HTR-8/SVneo (cell line): ENCODE results near the gene OSBPL10.
A peak's percentile ranks its signal among the peaks of the same experiment; 100 is the strongest.

Experiments used
- DNase-seq: peaks from one replicate; pipeline ENCODE4 v3.0.0; 2011; ENCODE audit warnings: low spot score, mixed read lengths; ENCODE audit not compliant: insufficient read length
- FAIRE-seq: peaks from 2 replicates; lab custom pipeline; 2011; peaks lifted over from hg19 to GRCh38; lab: Jason Lieb, UNC

OSBPL10 gene

DNA sequence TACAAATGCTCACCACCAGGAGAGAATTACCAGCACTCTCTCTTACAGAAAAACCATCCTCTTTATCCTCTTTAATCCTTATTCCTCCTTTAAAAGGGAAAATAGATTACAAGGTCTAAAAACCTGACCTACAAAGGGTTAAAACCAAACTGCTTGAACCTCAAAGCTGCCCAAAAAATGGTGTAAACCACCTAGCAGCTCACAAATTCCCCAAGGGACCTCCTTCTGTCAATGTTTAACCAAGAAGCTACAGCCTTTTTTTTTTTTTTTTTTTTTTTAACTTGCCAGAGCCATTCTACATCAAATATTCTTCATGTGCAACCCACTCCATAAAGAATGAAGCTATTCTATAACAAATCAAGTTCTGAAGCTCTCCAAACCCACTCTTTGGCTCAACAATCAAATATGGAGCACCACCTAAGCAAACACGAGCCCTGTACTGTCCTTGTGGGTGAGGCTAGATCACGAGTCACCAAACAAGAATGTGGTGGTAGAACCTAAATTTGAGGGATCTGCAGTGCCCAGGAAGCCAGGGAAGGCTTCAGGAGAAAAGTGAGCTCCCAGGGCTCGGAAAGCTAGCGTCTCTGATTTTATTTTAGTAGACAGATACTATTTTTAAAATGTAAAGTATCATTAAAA is 20.1 kb downstream of the OSBPL10 start:
- FAIRE-seq (no peak), DNase-seq (peak; percentile 36)

DNA sequence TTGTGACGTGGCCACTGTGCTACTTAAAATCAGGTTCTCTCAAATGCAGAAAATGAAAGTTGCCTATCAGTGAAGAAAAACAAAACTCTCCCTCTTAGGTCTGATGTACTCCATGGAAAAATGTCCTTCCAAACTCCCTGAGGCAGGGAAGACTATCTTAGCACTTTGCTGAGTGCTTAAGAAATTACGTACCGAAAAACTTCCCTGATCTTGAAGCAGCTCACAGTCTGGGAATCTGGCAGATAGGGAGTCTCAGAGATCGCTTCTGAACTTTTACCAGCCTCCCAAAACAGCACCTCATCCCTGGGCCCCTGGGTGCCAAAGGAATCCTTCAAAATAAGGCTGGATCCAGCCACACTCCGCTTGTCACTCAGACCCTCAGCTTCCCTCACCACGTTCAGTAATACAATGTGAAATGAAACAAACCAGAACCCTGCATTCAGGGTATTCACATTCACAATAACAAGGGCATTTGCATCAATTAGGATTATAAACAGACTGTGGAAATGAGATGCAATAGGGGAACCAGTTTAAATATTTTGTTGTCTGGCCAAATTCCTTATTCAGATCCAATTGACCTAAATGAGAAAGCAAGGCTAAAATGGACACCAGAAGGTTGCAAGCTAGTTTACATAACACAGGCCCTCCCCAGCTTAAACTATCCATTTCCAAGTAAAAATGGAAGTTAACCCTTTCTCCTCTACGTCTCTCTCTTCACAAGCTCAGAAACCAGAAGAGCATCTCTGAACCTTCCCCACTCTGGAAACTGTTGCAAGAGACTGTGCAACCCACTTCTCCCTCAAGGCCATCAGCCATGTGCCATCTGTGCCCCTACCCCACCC is 20.9 kb downstream of the OSBPL10 start:
- no peak for DNase-seq
- FAIRE-seq = no peak

DNA sequence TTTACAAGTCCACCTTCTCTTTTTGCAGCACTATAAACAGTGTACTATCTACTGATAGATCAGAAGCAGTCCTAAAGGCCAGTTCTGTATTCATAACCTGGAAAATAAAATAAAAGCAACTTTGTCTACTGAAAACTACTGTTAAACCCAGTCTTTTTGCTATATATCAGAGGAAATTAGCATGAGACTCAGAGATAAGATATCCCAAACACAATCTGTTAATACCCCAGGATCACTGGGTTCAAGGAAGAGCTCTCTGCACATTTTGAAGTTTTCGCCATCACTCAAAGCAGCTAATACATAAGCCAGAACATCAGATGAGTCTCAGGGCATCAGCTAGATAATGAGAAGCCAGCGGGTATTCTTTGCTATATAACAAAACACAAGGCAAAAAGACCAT is 21.8 kb downstream of the OSBPL10 start:
- no peak for DNase-seq
- FAIRE-seq = no peak

DNA sequence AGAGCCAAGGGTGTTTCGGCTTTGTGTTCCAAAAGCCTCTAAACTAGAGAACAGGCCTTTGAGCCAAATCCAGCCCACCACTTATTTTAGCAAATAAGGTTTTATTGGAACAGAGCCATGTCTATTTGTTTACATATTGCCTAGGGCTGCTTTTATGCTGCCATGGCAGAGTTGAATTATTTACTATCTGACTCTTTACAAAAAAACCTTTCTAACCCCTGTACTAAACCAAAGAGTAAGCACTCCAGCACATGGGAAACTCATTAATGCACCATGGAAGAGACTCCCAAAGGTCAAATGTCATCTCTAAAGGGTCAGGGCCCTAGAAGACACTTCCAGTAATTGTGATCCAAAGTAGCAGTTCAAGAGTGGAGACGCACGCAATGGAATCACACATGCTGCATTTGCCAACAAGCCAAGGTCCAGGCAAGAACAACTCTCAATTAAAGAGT is 22.3 kb downstream of the OSBPL10 start:
- DNase-seq = no peak
- FAIRE-seq = no peak

DNA sequence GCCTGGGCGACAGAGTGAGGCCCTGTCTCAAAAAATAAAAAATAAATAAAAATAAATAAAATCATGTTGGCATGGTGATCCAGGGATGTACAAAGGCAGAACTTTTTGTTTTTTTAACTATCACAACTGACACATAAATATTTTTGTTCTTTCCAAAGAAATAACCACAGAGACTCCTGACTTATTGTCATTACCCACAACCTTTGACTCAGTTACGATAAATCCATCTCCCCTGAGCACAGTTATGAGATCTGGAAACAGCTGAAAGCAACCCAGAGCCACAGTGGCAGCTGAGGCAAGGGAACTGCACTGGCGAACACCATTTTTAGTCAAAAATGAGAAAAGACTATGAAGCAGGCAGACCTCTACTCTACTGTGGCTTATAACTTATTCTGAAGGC is 24.0 kb downstream of the OSBPL10 start:
- DNase-seq = no peak
- FAIRE-seq = no peak

DNA sequence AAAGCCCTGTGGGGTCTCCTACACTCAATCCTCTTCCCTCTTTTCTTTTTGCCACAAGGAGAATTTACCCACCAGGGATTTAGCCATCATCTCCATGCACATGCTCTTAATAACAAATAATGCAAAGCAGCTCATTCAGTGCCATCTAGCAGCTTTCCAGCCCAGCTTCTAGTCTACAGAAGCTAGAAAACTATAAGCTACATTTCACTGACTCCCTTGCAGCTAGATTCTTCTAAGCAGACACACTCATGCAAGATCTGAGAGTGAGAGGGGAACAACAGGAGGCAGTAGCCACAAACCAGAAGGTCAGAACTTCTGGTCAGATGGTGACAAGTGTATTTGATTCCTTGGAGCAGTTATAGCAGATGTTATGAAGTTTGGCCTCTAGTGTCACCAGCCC is 25.5 kb downstream of the OSBPL10 start:
- no peak for DNase-seq
- no peak for FAIRE-seq

DNA sequence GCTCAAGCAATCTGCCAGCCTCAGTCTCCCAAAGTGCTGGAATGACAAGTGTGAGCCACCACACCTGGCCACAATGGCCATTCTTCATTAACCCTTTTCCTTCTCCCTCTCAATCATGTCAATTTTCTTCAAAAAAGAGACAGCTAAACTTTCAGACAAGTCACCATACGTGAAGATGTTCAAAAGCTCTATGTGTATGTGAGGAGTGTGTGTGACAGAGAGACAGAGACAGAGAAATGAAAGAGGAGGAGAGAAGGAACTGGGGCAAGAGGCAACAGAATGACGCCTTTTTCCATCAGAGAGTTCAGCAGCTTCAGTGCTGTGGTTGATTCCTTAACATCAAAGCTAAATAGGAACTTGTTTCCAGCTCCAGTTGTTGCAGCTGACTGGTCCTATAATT is 27.4 kb downstream of the OSBPL10 start:
- DNase-seq (no peak), FAIRE-seq (no peak)

DNA sequence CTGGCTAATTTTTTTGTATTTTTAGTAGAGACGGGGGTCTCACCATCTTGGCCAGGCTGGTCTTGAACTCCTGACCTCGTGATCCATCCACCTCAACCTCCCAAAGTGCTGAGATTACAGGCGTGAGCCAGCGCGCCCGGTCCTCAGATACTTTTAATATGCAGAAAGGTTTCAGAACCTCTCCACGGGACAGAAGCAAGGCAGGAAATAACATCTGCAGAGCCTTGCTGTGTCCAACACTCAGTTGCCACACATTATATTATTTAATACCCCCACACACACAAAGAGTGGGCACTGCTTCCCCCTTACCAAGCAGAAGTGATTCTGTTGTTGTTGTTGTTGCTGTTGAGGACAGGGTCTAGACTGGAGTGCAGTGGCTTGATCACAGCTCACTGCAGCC is 28.0 kb downstream of the OSBPL10 start:
- DNase-seq (no peak), FAIRE-seq (no peak)

DNA sequence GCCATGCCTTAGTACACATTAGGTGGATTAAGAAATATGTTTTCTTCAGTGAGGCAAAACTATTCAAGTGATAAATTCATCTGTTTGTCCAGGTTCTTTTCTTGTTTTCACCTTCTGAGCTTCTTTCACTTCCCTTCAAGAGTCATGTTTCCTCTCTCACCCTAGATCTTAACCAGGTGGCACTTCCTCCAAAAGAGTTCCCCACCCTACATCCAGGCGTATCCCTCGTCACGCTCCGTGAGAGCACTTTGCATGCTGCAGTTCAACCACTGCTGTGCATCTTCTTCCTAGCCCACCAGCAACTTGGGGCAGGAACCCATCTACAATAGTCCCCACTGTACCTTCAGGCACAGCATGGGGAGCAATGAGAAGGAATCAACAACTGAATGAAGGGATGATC is 28.9 kb downstream of the OSBPL10 start:
- DNase-seq = no peak
- FAIRE-seq = no peak

DNA sequence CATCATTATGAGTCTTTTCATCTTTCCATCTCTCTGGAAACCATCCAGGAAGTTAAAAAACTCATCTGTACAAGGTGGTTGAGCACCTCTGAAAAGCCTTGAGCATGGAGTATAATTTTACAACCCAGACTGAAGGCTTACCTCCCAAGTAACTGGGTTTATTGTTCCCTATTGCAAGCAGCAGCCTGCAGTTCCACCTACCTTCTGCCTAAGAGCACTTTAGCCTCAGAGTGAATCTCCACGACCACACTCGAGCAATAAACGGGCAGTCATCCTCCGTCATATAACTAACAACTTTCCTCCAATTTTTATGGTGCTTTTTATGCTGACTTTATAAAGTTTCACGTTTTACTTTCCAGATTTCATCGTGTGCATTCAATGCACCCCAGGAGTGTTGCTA is 32.8 kb downstream of the OSBPL10 start:
- FAIRE-seq (no peak), DNase-seq (no peak)

DNA sequence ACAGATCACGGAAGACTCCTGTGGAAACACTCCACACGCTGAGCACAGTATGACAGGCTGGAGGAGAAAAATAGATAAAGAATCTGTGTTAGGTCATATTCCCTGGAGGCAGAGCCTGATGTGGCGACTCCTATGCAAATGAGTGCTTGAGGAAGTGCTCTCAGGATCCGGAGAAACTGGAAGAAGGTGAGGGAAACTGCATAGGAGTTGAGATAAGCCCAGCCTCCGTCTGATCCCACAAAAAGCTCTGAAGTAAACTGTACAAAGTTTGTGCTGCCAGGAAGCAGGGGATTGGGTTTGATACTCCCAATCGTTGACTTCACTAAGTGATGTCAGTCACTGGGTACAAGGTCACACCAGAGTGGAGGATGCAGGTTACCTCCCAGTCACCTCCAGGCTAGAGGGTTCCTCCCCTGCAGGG is 33.4 kb downstream of the OSBPL10 start:
- DNase-seq = no peak
- FAIRE-seq = no peak

DNA sequence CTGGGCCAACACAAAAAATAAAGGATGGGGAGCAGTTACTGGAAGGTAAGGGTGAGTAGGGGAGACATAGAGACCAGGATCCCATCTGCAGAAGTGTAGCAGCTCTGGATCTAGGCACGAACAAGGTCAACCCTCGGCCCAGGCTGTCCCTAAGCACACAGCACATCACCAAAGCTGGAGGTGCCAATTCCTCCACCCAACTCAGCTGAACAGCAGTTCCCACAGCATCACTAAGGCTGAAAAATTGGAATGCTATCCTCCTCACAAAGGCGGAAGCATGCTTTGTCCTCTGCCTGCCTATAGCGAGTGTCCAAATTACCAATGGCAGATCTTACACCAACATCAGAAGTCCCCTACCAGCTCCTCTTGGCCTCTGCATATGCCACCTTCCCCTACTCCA is 33.9 kb downstream of the OSBPL10 start:
- no peak for FAIRE-seq
- DNase-seq = no peak

DNA sequence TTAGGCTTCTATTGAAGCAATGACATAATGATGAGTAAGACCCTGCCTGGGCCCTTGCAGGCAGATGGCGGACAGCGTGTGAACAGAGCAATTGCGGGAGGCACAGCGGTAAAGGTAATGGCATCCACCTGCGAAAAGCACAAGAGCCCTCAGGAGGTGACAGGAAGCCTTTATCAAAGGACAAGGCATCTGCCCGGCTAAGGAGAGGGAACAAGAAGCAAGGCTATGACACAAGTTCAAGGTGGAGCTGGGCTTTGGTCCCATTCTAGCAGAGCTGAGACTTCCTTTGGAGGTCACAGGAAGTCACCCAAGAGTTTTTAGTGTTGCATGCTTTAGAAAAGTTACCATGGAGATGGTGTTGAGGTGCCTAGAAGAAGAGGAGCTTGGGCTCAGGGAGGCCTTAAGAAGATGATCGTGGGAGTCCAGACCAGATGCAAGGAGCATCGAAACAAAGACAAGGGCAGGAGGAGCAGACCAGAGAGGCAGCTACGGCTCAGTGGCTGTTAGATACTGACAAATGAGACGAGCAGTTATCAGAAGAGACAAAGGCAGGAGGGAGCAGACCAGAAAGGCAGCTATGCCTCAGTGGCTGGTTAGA is 34.5 kb downstream of the OSBPL10 start:
- no peak for FAIRE-seq
- DNase-seq = no peak

DNA sequence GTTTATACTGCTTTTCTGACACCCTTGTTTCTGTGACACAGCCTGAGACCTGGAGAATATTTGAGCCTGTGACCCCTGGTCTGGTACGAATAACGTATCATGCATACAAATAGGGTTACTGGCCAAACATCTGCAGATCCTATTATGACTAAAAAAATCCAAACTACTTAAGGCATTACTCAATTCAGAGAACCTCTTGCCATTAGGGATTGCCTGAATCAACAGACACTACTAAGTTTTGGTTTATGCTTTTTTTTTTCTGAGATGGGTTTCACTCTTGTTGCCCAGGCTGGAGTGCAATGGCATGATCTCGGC is 35.4 kb downstream of the OSBPL10 start:
- FAIRE-seq (no peak), DNase-seq (no peak)

DNA sequence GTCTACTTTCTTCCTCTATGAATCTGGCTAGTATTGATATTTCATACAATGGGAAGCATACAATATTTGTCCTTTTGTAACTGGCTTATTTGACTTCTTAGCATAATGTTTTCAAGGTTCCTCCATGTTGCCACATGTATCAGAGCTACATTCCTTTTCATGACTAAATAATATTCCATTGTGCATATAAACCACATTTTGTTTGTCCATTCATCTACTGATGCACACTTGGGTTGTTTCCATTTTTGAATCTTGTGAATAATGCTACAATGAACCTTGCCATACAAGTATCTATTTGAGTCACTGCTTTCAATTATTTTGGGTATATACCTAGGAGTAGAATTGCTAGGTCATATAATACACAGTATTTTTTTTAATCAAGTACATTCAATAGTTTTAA is 38.0 kb downstream of the OSBPL10 start:
- DNase-seq (no peak), FAIRE-seq (no peak)

DNA sequence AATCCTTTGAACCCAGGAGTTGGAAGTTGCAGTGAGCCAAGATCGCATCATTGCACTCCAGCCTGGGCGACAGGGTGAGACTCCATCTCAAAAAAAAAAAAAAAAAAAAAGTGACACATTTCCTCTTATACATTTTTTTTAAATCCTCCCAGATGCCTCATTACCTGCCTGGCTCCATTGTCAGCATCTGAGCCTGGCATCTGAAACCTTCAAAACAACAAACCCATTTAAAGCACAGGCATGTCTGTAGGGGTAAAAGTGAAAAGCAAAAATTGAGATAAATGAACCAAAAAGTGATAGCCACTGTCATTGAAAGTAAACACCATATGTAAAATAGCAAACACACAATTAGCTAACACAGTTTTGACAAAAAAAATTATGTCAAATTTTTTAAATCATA is 38.6 kb downstream of the OSBPL10 start:
- DNase-seq = no peak
- no peak for FAIRE-seq

DNA sequence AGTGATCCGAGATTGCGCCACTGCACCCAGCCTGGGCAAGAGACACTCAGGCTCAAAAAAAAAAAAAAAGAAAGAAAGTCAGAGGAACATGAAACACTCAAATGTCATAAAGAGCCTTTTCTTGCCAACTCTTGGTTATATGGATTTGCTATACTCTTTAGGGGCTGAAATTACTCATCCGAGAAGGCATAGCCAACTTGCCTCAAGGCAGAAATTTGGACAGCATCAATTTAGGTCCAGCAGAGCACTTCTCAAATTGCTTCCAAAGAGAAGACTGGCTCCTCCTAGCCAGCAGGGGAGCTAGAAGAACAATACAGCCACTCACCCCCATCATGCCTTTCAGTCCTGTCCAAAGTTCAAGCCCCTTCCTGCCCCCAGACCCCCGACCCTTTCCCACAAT is 43.8 kb downstream of the OSBPL10 start:
- DNase-seq (no peak), FAIRE-seq (no peak)

DNA sequence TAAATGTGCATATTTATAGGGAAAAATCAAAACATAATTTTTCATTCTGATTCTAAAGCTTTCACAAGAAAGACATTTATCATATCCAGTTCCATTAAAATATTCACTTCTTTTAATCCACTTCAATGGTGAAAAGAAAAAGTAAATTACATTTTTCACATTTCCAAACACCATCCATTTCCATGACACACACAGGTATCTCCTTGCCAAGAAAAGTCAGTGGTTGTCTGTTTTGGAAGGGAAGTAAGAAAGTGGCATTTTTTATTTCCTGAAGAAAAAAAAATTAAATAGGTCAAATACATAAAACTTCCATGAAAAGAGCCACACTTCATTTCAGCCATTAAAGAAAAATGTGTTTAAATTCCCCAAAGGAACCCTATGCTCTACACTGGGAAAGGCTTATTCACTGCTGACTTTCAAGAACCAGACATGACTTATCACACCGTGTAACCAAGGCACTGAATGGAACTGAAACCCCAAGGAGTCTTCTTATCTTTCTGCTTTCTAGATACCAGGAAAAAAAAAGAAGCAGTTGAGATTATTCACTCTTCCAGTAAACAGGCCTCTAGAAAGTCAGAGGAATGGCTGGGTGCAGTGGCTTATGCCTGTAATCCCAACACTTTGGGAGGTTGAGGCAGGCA is 44.5 kb downstream of the OSBPL10 start:
- DNase-seq (no peak), FAIRE-seq (no peak)

DNA sequence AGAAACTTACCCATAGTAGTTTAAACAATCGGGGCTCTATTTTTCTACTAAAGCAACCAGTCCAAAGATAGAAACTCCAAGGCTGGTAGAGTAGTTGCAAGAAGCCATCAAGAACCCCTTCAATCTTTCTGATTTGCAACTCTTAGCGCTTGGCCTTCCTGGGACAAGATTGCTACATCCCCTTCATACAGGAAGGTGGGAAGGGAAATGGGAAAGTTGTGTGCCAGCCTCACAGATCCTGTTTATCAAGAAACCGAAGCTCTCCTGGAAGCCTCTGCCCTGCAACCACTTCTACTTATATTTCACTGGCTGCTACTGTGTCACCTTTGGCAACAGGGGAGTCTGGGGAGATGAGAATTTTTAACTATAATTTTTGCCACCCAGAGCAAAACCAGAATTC is 46.2 kb downstream of the OSBPL10 start:
- DNase-seq (no peak), FAIRE-seq (no peak)

DNA sequence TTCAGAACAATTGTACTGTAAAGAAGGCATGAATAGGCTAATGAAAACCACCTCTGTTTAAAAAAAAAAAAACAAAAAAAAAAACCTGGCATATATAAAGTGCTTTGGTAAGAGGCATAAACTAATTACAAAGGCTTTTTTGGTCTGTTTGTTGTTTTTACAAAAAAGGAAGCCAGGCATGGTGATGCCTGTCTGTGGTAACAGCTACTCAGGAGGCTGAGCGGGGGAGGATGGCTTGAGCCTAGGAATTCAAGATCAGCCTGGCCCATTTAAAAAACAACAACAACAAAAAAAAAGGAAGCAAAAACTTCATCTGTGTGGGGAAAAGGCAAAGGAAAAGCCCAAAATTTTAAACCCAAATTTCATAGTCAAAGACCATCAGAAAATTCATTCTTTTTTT is 47.0 kb downstream of the OSBPL10 start:
- no peak for FAIRE-seq
- DNase-seq = no peak

DNA sequence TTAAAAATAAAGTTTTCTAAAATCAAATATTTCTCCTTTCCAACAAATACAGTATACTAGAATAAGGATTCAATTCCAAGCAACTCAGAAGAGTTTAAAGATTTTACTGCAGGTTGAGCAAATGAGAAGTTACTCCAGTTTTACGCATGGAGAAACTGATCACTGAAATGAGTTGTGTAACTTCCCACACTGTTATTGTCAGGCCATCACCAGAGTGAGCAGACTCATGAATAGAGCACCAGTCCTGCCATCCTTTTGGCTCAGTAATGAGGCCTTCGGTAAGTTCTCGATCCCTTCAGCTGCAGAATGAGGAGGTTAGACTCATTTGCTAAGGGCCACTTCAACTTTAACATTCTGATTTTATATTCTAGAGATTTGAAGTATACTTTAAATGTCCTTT is 48.1 kb downstream of the OSBPL10 start:
- DNase-seq (no peak), FAIRE-seq (peak; percentile 13)
